ENCODE results near the gene ROCK2. TPM values are rescaled to one million over a fixed set of nuclear protein-coding genes. Genes with fewer than 3 reads are reported as not detected.
"Not testable (repeated sequence)": the region's sequence is repeated elsewhere in the genome, so short reads cannot be mapped to it uniquely, and the experiment has no call there.

The ROCK2 gene
- total RNA-seq, 1 donor from 2014 or later: 58.0 TPM

DNA sequence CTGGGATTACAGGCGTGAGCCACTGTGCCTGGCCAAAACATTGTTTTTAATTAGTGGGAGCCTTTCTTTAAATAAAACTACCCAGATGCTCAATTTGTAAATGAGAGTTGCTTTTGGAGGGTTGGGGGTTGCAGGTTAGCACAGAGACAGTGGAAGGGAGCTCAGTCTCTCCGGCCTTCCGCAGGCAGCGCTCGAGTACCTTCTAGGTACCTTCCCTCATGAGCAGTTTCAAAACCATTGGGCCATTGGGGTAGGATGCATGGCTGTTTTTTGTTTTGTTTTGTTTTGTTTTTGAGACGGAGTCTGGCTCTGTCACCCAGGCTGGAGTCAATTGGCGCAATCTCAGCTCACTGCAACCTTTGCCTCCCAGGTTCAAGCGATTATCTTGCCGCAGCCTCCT, 170.2 kb downstream of the ROCK2 start:
- no peak for DNase-seq

DNA sequence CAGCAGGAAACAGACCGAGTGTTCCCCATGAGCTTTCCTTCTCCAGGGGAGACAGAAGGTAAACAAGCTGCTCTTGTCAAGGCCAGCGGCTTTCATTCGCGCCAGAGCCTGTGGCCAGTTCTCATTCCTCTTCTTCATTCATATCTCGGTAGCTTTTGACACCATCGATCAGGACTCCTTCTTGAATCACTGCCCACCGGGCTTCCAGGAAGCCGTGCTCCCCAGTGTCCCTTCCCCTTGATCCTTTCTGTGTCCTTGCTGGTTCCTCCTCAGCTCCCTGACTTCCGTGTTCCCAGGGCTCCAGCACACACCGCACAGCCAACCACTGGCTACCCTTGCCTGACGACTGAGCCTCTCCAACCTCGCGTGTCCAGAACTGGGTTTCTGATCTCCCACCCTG, 175.1 kb downstream of the ROCK2 start:
- DNase-seq: no peak

DNA sequence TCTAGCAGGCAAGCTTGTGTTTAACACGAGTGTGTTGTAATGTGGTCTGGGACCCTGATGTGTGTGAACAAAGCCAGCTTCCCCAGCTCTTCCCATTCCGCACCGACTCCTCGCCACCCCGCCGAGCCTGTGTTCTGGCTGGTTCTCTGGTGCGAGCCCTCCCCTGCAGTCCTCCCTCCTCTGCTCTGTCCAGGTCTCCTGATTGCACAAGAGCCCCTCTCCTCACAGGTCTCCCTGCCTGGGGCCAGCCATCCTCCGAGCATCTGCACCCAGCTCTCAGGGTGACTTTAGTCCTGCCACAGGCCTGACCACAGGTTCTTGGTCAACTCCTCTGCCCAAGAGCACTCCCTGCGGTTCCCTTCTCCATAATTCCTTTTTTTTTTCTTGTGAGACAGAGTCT, 175.9 kb downstream of the ROCK2 start:
- no peak for DNase-seq

DNA sequence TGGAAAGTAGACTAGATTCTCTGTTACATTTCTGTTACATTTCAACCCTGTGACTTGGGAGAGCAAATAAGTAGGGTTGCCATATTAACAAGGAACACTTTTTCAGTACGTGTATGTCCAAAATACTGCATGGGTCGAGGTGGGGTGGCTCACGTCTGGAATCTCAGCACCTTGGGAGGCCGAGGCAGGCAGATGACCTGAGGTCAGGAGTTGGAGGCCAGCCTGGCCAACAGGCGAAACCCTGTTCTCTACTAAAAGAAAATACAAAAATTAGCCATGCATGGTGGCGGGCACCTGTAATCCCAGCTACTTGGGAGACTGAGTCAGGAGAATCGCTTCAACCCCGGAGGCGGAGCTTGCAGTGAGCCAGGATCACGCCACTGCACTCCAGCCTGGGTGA, 178.0 kb downstream of the ROCK2 start:
- no peak for DNase-seq

DNA sequence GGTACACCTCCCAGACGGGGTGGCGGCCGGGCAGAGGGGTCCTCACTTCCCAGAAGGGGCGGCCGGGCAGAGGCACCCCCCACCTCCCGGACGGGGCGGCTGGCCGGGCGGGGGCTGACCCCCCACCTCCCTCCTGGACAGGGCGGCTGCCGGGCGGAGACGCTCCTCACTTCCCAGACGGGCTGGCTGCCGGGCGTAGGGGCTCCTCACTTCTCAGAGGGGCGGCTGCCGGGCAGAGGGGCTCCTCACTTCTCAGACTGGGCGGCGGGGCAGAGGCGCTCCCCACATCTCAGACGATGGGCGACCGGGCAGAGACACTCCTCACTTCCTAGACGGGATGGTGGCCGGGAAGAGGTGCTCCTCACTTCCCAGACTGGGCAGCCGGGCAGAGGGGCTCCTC, 179.4 kb downstream of the ROCK2 start:
- DNase-seq: not testable (repeated sequence)

GRCh38 chr2:11163439-11164317, 180.8 kb downstream of the ROCK2 start:
- DNase-seq: no peak

GRCh38 chr2:11161747-11162146, 182.7 kb downstream of the ROCK2 start:
- DNase-seq: no peak

GRCh38 chr2:11160731-11161455, 183.5 kb downstream of the ROCK2 start:
- DNase-seq: no peak

- DNase-seq: no peak
Observed at GRCh38 chr2:11160256-11160655, 184.2 kb downstream of the ROCK2 start.

GRCh38 chr2:11159574-11160170, 184.8 kb downstream of the ROCK2 start:
- no peak for DNase-seq

- DNase-seq: no peak
Observed at GRCh38 chr2:11158916-11159573, 185.4 kb downstream of the ROCK2 start.

GRCh38 chr2:11157731-11158130, 186.7 kb downstream of the ROCK2 start:
- no peak for DNase-seq

DNA sequence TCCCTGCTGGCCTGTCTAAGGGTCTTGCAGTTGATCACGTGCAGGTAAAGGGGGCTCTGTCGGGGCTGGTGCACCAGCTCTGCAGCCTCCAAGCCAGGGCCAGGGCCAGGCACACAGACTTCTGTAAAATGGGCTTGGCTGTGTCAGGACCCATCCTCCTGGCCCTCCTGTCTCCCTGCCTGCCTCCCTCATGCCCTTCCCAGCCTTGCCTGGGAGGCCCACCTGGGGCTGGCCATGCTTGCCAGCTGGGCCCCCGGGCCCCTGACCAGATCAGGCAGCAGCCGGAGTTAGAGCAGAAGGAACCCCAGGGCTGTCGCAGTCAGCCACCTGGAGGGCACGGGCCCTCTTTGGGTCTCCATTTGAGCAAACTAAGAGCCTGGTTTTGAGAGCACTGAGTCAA, 187.1 kb downstream of the ROCK2 start:
- DNase-seq: no peak

GRCh38 chr2:11156396-11157075, 187.9 kb downstream of the ROCK2 start:
- DNase-seq: no peak

- peak; percentile 93 for DNase-seq
Observed at GRCh38 chr2:11155381-11156035, 188.9 kb downstream of the ROCK2 start, which contains the start of gene SLC66A3. Gene SLC66A3, plus strand, starts transcription at chr2:11155467. Its CDS starts 80 bp downstream, at chr2:11155547.

DNA sequence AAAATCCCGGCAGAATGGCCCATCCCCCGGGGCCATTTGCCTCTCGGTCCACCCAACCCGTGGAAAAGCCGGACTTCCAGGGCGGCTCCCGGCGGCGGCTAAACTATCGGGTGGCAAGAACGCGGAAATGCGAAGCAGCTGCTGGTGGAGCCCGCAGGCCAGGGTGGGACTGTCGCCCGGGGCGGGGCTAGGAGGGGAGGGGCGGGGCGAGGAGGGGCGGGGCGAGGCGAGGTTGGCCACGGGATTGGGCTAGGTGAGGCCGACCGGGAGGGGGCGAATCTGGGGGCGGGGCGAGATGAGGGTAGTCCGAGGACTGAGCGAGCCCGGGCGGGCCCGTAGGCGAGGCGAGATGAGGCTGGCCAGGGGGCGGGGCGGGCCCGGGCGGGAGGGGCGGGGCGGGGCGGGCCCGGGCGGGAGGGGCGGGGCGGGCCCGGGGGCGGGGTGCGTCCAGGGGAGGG, 189.5 kb downstream of the ROCK2 start:
- peak; percentile 93 for DNase-seq

DNA sequence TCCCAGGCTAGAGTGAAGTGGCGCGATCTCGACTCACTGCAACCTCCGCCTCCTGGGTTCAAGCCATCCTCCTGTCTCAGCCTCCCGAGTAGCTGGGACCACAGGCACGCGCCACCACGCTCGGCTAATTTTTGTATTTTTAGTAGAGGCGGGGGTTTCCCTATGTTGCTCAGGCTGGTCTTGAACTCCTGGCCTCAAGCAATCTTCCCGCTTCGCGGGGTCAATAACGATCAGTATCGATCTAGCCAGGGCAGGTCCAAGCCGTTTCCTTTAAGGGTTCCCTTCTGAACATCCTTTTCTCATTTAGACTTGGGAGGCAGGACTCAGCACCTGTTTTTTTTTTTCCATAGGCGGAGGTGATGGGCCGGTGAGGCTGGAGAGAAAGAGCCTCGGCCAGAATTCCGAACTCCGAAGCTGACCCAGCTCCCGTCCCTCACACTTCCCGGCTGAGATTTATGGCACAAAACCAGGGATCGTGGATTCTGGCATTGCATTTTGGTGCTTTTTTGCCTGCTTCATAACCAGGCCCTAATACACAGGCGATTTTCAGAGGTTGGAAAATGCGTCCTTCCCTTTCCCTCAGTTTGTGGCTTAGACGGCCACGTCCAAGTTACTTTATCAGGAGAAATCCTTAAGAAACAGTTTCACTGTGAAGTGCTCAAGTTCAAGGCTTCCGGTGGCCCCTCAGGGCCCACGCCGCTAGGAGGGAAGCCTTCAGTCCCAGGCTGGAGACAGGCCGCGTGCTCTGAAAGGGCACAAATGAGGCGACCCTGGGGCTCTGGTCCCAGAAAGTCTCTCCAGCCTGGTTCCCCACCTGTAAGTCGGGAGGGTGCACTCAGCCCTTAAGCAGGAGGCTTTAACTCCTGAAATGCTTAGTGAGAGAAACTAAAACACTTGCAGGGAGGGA, 190.2 kb downstream of the ROCK2 start:
- no peak for DNase-seq

DNA sequence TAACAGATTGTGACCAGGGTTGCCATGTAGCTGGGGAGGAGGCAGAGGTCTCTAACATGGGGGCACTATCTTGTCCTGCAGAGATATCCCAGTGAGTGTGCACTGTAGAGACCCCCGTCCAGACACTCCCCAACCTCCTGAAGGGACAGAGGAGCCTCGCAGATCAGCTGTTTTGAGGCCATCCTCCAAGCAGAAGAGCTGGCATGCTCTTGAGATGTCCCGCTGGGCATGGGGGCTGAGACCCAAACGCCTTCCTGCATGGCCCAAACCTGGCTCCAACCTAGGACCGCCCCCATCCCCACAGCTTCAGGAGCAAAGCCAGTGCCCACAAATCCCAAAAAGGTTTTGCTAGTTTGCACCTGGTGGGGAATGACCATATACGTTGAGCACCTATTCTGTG, 191.8 kb downstream of the ROCK2 start:
- DNase-seq: no peak

- no peak for DNase-seq
Observed at GRCh38 chr2:11147263-11147662, 197.2 kb downstream of the ROCK2 start.

DNA sequence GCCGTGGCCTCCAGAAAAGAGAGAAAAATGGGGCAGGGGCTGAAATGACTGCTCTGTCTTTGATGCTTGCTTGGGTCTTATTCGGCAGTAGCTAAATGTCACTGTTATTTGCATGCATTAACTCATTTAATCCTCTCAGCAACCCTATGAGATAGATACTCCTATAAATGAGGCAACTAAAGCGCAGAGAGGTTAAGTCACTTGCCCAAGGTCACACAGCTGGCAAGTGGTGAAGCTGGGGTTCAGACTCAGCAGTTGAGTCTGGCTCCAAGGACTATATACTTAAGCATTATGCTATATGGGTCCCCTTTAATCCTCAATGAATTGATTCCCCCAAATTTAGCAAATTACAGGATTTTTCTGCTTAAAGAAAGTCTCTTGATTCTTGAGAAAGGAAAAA, 198.4 kb downstream of the ROCK2 start:
- no peak for DNase-seq
